DMS153 (cell line): ENCODE measurements around the gene CAPS2.

Experiments
- DNase-seq: peaks from one replicate; lab custom pipeline; 2025; lab: John Stamatoyannopoulos, UW

The CAPS2 gene

GRCh38 chr12:75305412-75306332, 24.5 kb downstream of the CAPS2 start:
- DNase-seq: no peak

GRCh38 chr12:75302781-75303180, 27.3 kb downstream of the CAPS2 start:
- DNase-seq: no peak

- no peak for DNase-seq
Observed at GRCh38 chr12:75302225-75302624, 27.9 kb downstream of the CAPS2 start.

- no peak for DNase-seq
Observed at GRCh38 chr12:75294797-75295196, 35.3 kb downstream of the CAPS2 start.

- no peak for DNase-seq
Observed at GRCh38 chr12:75294336-75294735, 35.8 kb downstream of the CAPS2 start.

GRCh38 chr12:75291014-75291413, 39.1 kb downstream of the CAPS2 start:
- DNase-seq: no peak

- no peak for DNase-seq
Observed at GRCh38 chr12:75289753-75290152, 40.4 kb downstream of the CAPS2 start.

GRCh38 chr12:75288860-75289259, 41.3 kb downstream of the CAPS2 start:
- no peak for DNase-seq

GRCh38 chr12:75275702-75276101, 54.4 kb downstream of the CAPS2 start:
- DNase-seq: no peak

GRCh38 chr12:75271576-75271975, 58.5 kb downstream of the CAPS2 start:
- no peak for DNase-seq

GRCh38 chr12:75270157-75270556, 60.0 kb downstream of the CAPS2 start:
- no peak for DNase-seq

GRCh38 chr12:75269209-75269608, 60.9 kb downstream of the CAPS2 start:
- no peak for DNase-seq

GRCh38 chr12:75260316-75260715, 69.8 kb downstream of the CAPS2 start:
- DNase-seq: no peak

GRCh38 chr12:75259143-75259542, 71.0 kb downstream of the CAPS2 start:
- no peak for DNase-seq

GRCh38 chr12:75257510-75257909, 72.6 kb downstream of the CAPS2 start:
- DNase-seq: no peak

- DNase-seq: no peak
Observed at GRCh38 chr12:75245108-75245507, 85.0 kb downstream of the CAPS2 start.

GRCh38 chr12:75239987-75240386, 90.1 kb downstream of the CAPS2 start:
- no peak for DNase-seq

- DNase-seq: no peak
Observed at GRCh38 chr12:75236206-75236605, 93.9 kb downstream of the CAPS2 start.

- DNase-seq: no peak
Observed at GRCh38 chr12:75227132-75227531, 103.0 kb downstream of the CAPS2 start.
